GM19395 (cell line): ENCODE results near the gene OR1B1.
"Not testable (repeated sequence)": the region's sequence is repeated elsewhere in the genome, so short reads cannot be mapped to it uniquely, and the experiment has no call there.

Experiments
- ATAC-seq: cut with Tn5 transposase; IDR thresholded peaks from one replicate; pipeline ENCODE4 v1.9.1; 2021; ENCODE audit warnings: mild to moderate bottlenecking, moderate library complexity; ENCODE audit not compliant: unreplicated experiment

Gene OR1B1

GRCh38 chr9:122657527-122657926, at the start of gene OR1B1:
Gene OR1B1 (minus strand): TSS chr9:122657627.
- no peak for ATAC-seq

GRCh38 chr9:122695696-122696095, 38.3 kb upstream of the OR1B1 start:
- no peak for ATAC-seq

- ATAC-seq: no peak
Observed at GRCh38 chr9:122684851-122685250, 27.4 kb upstream of the OR1B1 start.

- no peak for ATAC-seq
Observed at GRCh38 chr9:122672481-122672880, 15.1 kb upstream of the OR1B1 start.

GRCh38 chr9:122661416-122661815, 4.0 kb upstream of the OR1B1 start, which contains the start of gene OR1L1:
Gene OR1L1 (plus strand): TSS chr9:122661716. CDS start chr9:122661716, 0 bp downstream.
- ATAC-seq: no peak

GRCh38 chr9:122656378-122656777, 1.0 kb downstream of the OR1B1 start:
- no peak for ATAC-seq

- no peak for ATAC-seq
Observed at GRCh38 chr9:122642226-122642625, 15.2 kb downstream of the OR1B1 start.

- ATAC-seq: no peak
Observed at GRCh38 chr9:122619996-122620395, 37.4 kb downstream of the OR1B1 start.

- no peak for ATAC-seq
Observed at GRCh38 chr9:122614362-122614761, 43.1 kb downstream of the OR1B1 start, which contains the start of gene OR1Q1. Gene OR1Q1 (plus strand): TSS chr9:122614738. CDS start chr9:122614738, 0 bp downstream.

- ATAC-seq: no peak
Observed at GRCh38 chr9:122609804-122610203, 47.6 kb downstream of the OR1B1 start.

GRCh38 chr9:122606587-122606986, 50.8 kb downstream of the OR1B1 start:
- no peak for ATAC-seq

- no peak for ATAC-seq
Observed at GRCh38 chr9:122605691-122606090, 51.7 kb downstream of the OR1B1 start.

- ATAC-seq: not testable (repeated sequence)
Observed at GRCh38 chr9:122583284-122583683, 74.1 kb downstream of the OR1B1 start, which contains the start of gene OR1L8. Gene OR1L8 (minus strand): TSS chr9:122583384. CDS start chr9:122568477, 14,907 bp downstream.

- ATAC-seq: no peak
Observed at GRCh38 chr9:122580360-122580759, 77.1 kb downstream of the OR1B1 start.

GRCh38 chr9:122579874-122580273, 77.6 kb downstream of the OR1B1 start:
- ATAC-seq: no peak
